ENCODE measurements around the gene PCDH1. TPM values are rescaled to one million over a fixed set of nuclear protein-coding genes. Genes with fewer than 3 reads are reported as not detected.
"Not testable (repeated sequence)": the region's sequence is repeated elsewhere in the genome, so short reads cannot be mapped to it uniquely, and the experiment has no call there.

PCDH1 gene
- total RNA-seq, 2 donors from 2014 or later: 45.4 to 69.7 TPM

DNA sequence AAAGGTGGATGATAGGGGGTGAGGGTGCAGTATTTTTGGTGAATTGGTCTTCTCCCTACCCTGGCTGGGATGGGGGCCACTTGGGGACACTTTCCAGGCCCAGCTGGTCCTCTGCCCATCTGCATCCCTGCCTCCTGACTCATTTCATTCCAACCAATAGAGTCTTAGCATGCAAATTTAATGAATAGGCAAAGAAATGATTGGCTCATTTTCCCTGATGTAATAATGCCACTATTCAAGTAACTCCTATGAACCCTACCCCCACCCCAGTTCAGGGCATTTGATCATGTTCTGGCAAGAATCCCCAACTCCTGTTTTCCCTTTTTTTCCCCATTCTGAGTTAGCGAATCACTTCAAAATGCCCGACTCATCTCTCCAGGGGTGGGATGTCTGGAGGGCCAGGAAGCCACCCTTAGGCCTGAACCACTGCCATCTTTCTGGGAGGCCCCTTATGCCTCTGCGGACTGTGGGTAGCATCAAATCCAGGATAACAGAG, 56.7 kb downstream of the PCDH1 start:
- DNase-seq: peak; percentile 77
- H3K27ac Mint-ChIP-seq: peak overlapping the region; percentile 63
- 79 to 83% methylated on average over 1 to 3 of the region's 3 CpGs for WGBS, 2 experiments (ENCODE audit: insufficient coverage in 1 of 2, insufficient read length in 1 of 2)

GRCh38 chr5:141820686-141821085, 57.5 kb downstream of the PCDH1 start:
- not testable (repeated sequence) for DNase-seq; H3K4me3 ChIP-seq (ENCODE audit: low read length); H3K4me3 Mint-ChIP-seq; H3K9ac ChIP-seq (ENCODE audit: extremely low read depth, low read length, poor library complexity, severe bottlenecking); H3K4me1 ChIP-seq (ENCODE audit: control insufficient read depth, insufficient read depth, low read length); H3K27me3 ChIP-seq (ENCODE audit: control insufficient read depth, insufficient read depth, low read length, poor library complexity, severe bottlenecking); H3K36me3 Mint-ChIP-seq (ENCODE audit: low read depth); H3K27me3 Mint-ChIP-seq (ENCODE audit: insufficient read depth); H3K9me3 ChIP-seq (ENCODE audit: control insufficient read depth, low read length); H3K27ac Mint-ChIP-seq; H3K27ac ChIP-seq (ENCODE audit: low read depth, low read length); H3K9me3 Mint-ChIP-seq; H3K36me3 ChIP-seq (ENCODE audit: control insufficient read depth, insufficient read depth, low read length)
- WGBS, 2 experiments (ENCODE audit: insufficient coverage in 1 of 2, insufficient read length in 1 of 2): 90 to 95% methylated on average over 12 to 15 of the region's 15 CpGs
- H3K4me1 Mint-ChIP-seq: peaks cover 38% of the 10 kb centered on the region

More for the DNA sequence above, 56.7 kb downstream of the PCDH1 start:
- peaks cover 37% of the 10 kb centered on the region for H3K4me1 Mint-ChIP-seq
- TF ChIP-seq, protein P1, sequence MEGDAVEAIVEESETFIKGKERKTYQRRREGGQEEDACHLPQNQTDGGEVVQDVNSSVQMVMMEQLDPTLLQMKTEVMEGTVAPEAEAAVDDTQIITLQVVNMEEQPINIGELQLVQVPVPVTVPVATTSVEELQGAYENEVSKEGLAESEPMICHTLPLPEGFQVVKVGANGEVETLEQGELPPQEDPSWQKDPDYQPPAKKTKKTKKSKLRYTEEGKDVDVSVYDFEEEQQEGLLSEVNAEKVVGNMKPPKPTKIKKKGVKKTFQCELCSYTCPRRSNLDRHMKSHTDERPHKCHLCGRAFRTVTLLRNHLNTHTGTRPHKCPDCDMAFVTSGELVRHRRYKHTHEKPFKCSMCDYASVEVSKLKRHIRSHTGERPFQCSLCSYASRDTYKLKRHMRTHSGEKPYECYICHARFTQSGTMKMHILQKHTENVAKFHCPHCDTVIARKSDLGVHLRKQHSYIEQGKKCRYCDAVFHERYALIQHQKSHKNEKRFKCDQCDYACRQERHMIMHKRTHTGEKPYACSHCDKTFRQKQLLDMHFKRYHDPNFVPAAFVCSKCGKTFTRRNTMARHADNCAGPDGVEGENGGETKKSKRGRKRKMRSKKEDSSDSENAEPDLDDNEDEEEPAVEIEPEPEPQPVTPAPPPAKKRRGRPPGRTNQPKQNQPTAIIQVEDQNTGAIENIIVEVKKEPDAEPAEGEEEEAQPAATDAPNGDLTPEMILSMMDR (conservative IDR thresholded peaks at IDR 0.05): no peak
- Histone ChIP-seq H3K9ac (ENCODE audit: extremely low read depth, low read length, poor library complexity, severe bottlenecking) (no peak overlapping the region), H3K27me3 (ENCODE audit: control insufficient read depth, insufficient read depth, low read length, poor library complexity, severe bottlenecking) (no peaks in the 10 kb centered on the region), H3K36me3 (ENCODE audit: control insufficient read depth, insufficient read depth, low read length) (no peaks in the 10 kb centered on the region), H3K27ac (ENCODE audit: low read depth, low read length) (peak overlapping the region; percentile 64), H3K9me3 (ENCODE audit: control insufficient read depth, low read length) (no peaks in the 10 kb centered on the region), H3K4me3 (ENCODE audit: low read length) (no peak overlapping the region), H3K4me1 (ENCODE audit: control insufficient read depth, insufficient read depth, low read length) (peaks cover 4% of the 10 kb centered on the region)
- no peaks in the 10 kb centered on the region for H3K27me3 Mint-ChIP-seq (ENCODE audit: insufficient read depth)
- H3K36me3 Mint-ChIP-seq (ENCODE audit: low read depth): no peaks in the 10 kb centered on the region
- no peaks in the 10 kb centered on the region for H3K9me3 Mint-ChIP-seq
- no peak overlapping the region for H3K4me3 Mint-ChIP-seq

DNA sequence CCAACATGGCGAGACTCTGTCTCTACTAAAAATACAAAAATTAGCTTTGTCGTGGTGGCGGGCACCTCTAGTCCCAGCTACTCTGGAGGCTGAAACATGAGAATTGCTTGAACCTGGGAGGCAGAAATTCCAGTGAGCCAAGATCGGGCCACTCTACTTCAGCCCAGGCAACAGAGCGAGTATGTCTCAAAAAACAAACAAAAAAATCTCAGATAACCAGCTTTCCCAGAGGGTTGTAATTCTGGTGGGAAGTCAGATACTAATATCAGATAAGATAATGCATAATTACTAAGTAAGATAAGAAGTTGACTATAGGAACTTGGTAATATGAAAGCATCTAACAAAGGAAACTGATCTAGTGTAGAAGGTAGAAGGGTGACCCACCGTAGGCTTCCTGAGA, 60.6 kb downstream of the PCDH1 start:
- WGBS, 2 experiments (ENCODE audit: insufficient coverage in 1 of 2, insufficient read length in 1 of 2): 78 to 93% methylated on average over 3 to 6 of the region's 6 CpGs
- no peak for DNase-seq
- Mint-ChIP-seq H3K4me1 (peaks cover 45% of the 10 kb centered on the region), H3K27me3 (ENCODE audit: insufficient read depth) (peaks cover 2% of the 10 kb centered on the region), H3K27ac (no peak overlapping the region), H3K9me3 (no peaks in the 10 kb centered on the region), H3K36me3 (ENCODE audit: low read depth) (no peaks in the 10 kb centered on the region), H3K4me3 (no peak overlapping the region)
- TF ChIP-seq, protein P1 (conservative IDR thresholded peaks at IDR 0.05): no peak
- H3K4me3 ChIP-seq (ENCODE audit: low read length): no peak overlapping the region
- no peaks in the 10 kb centered on the region for H3K27me3 ChIP-seq (ENCODE audit: control insufficient read depth, insufficient read depth, low read length, poor library complexity, severe bottlenecking)
- no peaks in the 10 kb centered on the region for H3K9me3 ChIP-seq (ENCODE audit: control insufficient read depth, low read length)
- no peaks in the 10 kb centered on the region for H3K4me1 ChIP-seq (ENCODE audit: control insufficient read depth, insufficient read depth, low read length)
- no peaks in the 10 kb centered on the region for H3K36me3 ChIP-seq (ENCODE audit: control insufficient read depth, insufficient read depth, low read length)
- no peak overlapping the region for H3K27ac ChIP-seq (ENCODE audit: low read depth, low read length)
- no peak overlapping the region for H3K9ac ChIP-seq (ENCODE audit: extremely low read depth, low read length, poor library complexity, severe bottlenecking)

Data from endodermal cell (in vitro differentiated cells).